Activated CD4-positive, alpha-beta T cell treated with anti-CD3 and anti-CD28 coated beads for 24 hours (primary cell): Measurements from ENCODE around the gene EHF.

ENCODE experiments used
- DNase-seq, 2 donors: peaks; one replicate each; pipeline ENCODE4 v3.0.0-alpha.2; 2020; ENCODE audit warnings: low read depth in 2 of 2

The EHF gene

GRCh38 chr11:34644669-34645406 lies 23.9 kb downstream of the EHF start:
- DNase-seq = no peak

DNA sequence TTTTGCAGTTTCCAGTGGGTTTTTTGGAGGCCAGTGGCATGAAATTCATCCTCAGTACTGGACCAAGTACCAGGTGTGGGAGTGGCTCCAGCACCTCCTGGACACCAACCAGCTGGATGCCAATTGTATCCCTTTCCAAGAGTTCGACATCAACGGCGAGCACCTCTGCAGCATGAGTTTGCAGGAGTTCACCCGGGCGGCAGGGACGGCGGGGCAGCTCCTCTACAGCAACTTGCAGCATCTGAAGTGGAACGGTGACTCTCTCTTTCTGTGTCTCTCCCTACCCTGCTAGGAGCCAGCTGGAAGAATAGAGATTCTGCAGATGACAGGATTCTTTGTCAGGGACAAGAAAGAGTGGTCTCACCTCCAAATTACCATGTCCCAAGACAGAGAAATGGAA lies 25.5 kb downstream of the EHF start:
- DNase-seq = no peak

- no peak for DNase-seq
Observed at GRCh38 chr11:34647131-34647530, 26.2 kb downstream of the EHF start.

GRCh38 chr11:34647532-34647931 lies 26.6 kb downstream of the EHF start:
- DNase-seq = no peak

GRCh38 chr11:34648036-34648435 lies 27.1 kb downstream of the EHF start:
- no peak for DNase-seq

- DNase-seq = no peak
Observed at GRCh38 chr11:34649597-34649996, 28.7 kb downstream of the EHF start.

GRCh38 chr11:34650528-34650927 lies 29.6 kb downstream of the EHF start:
- peak; percentile 67 to 74 for DNase-seq

GRCh38 chr11:34651551-34651950 lies 30.7 kb downstream of the EHF start:
- no peak for DNase-seq

GRCh38 chr11:34652191-34652973 lies 31.5 kb downstream of the EHF start:
- DNase-seq = no peak

DNA sequence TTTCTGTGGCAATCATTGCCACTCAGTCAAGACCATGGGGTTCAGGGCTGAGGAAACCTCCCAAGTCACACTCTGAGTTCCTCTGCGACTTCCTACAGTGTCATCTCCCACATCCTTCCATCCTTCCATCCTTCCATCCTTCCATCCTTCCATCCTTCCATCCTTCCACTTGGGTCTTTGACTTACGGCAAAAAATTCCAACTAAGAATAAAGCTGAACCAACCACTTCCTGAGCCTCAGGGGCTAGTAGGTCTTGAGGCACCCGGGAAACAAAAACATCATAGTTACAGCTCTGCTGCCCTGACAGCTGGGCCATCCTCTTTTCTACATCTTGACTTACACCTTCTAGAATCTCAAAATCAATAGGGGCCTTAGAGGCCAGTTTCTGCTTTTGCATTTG lies 32.1 kb downstream of the EHF start:
- no peak for DNase-seq

DNA sequence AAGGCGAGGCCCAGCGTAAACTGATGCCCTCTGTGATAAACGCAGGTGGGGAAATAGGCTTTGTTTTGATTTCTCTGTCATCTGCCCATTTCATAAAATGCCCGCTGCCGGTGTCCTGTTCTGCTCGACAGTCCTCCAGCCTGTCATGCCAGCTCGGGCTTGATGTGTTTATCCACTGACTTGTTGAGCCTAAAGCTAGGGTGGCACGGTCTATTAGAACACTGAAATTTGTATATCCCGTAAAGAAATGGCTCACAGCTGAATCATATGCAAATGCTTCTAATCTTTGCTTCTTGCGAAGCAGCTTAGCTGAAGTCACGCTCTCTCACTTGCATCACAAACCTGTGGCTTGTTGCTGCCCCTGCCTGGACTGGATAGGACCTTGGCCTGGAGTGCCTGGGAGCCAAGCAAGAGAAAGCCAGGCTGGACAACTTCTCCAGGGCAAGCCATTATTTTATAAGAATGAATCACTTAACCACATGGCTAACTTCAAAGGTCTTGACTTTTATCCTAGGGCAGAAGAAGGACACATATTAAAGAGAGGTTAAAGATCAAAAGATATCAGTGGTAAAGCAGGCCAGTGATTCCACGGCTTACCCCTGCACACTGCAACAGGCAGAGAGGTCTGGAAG lies 33.1 kb downstream of the EHF start:
- no peak for DNase-seq

GRCh38 chr11:34654483-34655334 lies 33.8 kb downstream of the EHF start:
- no peak for DNase-seq

GRCh38 chr11:34655335-34656008 lies 34.6 kb downstream of the EHF start:
- DNase-seq = no peak

GRCh38 chr11:34656062-34656720 lies 35.3 kb downstream of the EHF start:
- DNase-seq = no peak

- no peak for DNase-seq
Observed at GRCh38 chr11:34658071-34659015, 37.5 kb downstream of the EHF start.

DNA sequence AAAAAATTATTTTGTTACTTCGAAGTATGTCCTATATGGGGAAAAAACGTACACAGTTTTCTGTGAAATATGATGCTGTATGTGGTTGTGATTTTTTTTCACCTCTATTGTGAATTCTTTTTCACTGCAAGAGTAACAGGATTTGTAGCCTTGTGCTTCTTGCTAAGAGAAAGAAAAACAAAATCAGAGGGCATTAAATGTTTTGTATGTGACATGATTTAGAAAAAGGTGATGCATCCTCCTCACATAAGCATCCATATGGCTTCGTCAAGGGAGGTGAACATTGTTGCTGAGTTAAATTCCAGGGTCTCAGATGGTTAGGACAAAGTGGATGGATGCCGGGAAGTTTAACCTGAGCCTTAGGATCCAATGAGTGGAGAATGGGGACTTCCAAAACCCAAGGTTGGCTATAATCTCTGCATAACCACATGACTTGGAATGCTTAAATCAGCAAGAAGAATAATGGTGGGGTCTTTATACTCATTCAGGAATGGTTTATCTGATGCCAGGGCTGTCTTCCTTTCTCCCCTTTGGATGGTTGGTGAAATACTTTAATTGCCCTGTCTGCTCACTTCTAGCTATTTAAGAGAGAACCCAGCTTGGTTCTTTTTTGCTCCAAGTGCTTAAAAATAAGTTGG lies 38.3 kb downstream of the EHF start:
- no peak for DNase-seq

- no peak for DNase-seq
Observed at GRCh38 chr11:34665077-34665835, 44.4 kb downstream of the EHF start.

- DNase-seq = no peak
Observed at GRCh38 chr11:34667810-34668582, 47.1 kb downstream of the EHF start.
